Endodermal cell (in vitro differentiated cells): Measurements from ENCODE around the gene KLLN. TPM values are rescaled to one million over a fixed set of nuclear protein-coding genes. Genes with fewer than 3 reads are reported as not detected.

Source experiments
- DNase-seq: peaks from one replicate; pipeline ENCODE4 v3.0.0-alpha.2; 2017
- H3K27ac ChIP-seq: 2 replicates; pipeline ENCODE4 v1.5.1; 2013; ENCODE audit warnings: mild to moderate bottlenecking, low read depth, low read length, moderate library complexity
- H3K27me3 ChIP-seq: 2 replicates; pipeline ENCODE4 v1.6.1; 2013; ENCODE audit warnings: mild to moderate bottlenecking, low read length, moderate library complexity; ENCODE audit not compliant: insufficient read depth, control insufficient read depth, poor library complexity, severe bottlenecking
- H3K36me3 ChIP-seq: 2 replicates; pipeline ENCODE4 v1.7.0; 2013; ENCODE audit warnings: mild to moderate bottlenecking, low read length, moderate library complexity; ENCODE audit not compliant: control insufficient read depth, insufficient read depth
- H3K4me1 ChIP-seq: one replicate; pipeline ENCODE4 v1.7.0; 2013; ENCODE audit warnings: low read length; ENCODE audit not compliant: control insufficient read depth, insufficient read depth
- H3K4me3 ChIP-seq: 2 replicates; pipeline ENCODE4 v1.5.1; 2013; ENCODE audit warnings: mild to moderate bottlenecking, low read length, moderate library complexity
- H3K9ac ChIP-seq: 2 replicates; pipeline ENCODE4 v1.6.1; 2013; ENCODE audit warnings: mild to moderate bottlenecking, low read length, moderate library complexity; ENCODE audit not compliant: poor library complexity, severe bottlenecking; ENCODE audit errors: extremely low read depth
- H3K9me3 ChIP-seq: 2 replicates; pipeline ENCODE4 v1.6.1; 2013; ENCODE audit warnings: mild to moderate bottlenecking, low read length, moderate library complexity; ENCODE audit not compliant: control insufficient read depth
- H3K27ac Mint-ChIP-seq: 2 replicates; pipeline ENCODE4 v1.8.0; 2020; ENCODE audit warnings: mixed read lengths
- H3K27me3 Mint-ChIP-seq: 2 replicates; pipeline ENCODE4 v1.8.0; 2021; ENCODE audit warnings: mild to moderate bottlenecking, mixed read lengths; ENCODE audit not compliant: insufficient read depth
- H3K36me3 Mint-ChIP-seq: 2 replicates; pipeline ENCODE4 v1.8.0; 2020; ENCODE audit warnings: low read depth, mixed read lengths
- H3K4me1 Mint-ChIP-seq: 2 replicates; pipeline ENCODE4 v1.8.0; 2020; ENCODE audit warnings: mixed read lengths
- H3K4me3 Mint-ChIP-seq: 2 replicates; pipeline ENCODE4 v1.8.0; 2020; ENCODE audit warnings: mild to moderate bottlenecking, moderate library complexity, mixed read lengths
- H3K9me3 Mint-ChIP-seq: 2 replicates; pipeline ENCODE4 v1.8.0; 2020; ENCODE audit warnings: mild to moderate bottlenecking, mixed read lengths
- WGBS, 2 experiments: methylation state at CpG; one replicate each; pipeline versions ENCODE4 v1.1.5 to v1.1.7; 2013; ENCODE audit warnings: missing lambda C conversion rate in 2 of 2, mixed read lengths in 1 of 2; ENCODE audit not compliant: insufficient coverage in 1 of 2, insufficient read length in 1 of 2; 5-methylcytosine and 5-hydroxymethylcytosine counted together
- total RNA-seq, 2 donors: library from RNA; stranded (reverse); fragmentation: NEBNext Ultra II Directional in 1 of 2; extraction: Animal tissue kit (Norgen Biotek cat#: 25700) in 1 of 2; gene quantifications; 2 replicates in 1 of 2; 3 replicates in 1 of 2; pipeline ENCODE4 v1.2.1, GENCODE V29; 2021
- TF ChIP-seq, protein P1 (sequence below): fragments of 200-600 bp; sonication (generic); conservative IDR thresholded peaks from 2 replicates; pipeline ENCODE4 v1.5.0; 2021; ENCODE audit warnings: antibody characterized with exemption, mild to moderate bottlenecking

Gene KLLN
- total RNA-seq, 2 donors from 2014 or later: 0.49 to 0.51 TPM

DNA sequence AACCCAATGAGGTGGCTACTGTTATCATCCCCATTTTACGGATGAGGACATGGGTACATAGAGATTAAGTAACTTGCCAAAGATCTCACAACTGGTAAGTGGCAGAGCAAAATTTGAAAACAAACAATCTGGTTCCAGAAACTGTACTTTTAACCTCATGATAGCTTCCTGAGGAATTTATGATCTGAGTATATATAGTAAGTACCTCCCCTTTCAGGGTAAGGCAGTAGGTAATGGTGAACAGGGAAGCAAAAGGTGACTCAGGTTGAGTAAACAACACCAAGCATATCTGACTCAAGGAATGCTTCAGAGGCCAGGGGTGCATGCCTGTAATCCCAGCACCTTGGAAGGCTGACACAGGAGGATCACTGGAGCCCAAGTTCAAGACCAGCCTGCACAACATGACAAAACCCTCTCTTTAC is 21.1 kb downstream of the KLLN start:
- Histone ChIP-seq H3K9ac (no peak overlapping the region), H3K4me1 (no peaks in the 10 kb centered on the region), H3K36me3 (no peaks in the 10 kb centered on the region), H3K27me3 (no peaks in the 10 kb centered on the region), H3K9me3 (no peaks in the 10 kb centered on the region), H3K4me3 (no peak overlapping the region), H3K27ac (no peak overlapping the region)
- no peak for DNase-seq
- Mint-ChIP-seq H3K9me3 (no peaks in the 10 kb centered on the region), H3K4me1 (no peaks in the 10 kb centered on the region), H3K27ac (no peak overlapping the region), H3K4me3 (no peak overlapping the region), H3K27me3 (no peaks in the 10 kb centered on the region), H3K36me3 (no peaks in the 10 kb centered on the region)
- WGBS, 2 experiments: 96 to 100% methylated on average over 1 of the region's 1 CpG
- TF ChIP-seq, protein P1, sequence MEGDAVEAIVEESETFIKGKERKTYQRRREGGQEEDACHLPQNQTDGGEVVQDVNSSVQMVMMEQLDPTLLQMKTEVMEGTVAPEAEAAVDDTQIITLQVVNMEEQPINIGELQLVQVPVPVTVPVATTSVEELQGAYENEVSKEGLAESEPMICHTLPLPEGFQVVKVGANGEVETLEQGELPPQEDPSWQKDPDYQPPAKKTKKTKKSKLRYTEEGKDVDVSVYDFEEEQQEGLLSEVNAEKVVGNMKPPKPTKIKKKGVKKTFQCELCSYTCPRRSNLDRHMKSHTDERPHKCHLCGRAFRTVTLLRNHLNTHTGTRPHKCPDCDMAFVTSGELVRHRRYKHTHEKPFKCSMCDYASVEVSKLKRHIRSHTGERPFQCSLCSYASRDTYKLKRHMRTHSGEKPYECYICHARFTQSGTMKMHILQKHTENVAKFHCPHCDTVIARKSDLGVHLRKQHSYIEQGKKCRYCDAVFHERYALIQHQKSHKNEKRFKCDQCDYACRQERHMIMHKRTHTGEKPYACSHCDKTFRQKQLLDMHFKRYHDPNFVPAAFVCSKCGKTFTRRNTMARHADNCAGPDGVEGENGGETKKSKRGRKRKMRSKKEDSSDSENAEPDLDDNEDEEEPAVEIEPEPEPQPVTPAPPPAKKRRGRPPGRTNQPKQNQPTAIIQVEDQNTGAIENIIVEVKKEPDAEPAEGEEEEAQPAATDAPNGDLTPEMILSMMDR: no peak

DNA sequence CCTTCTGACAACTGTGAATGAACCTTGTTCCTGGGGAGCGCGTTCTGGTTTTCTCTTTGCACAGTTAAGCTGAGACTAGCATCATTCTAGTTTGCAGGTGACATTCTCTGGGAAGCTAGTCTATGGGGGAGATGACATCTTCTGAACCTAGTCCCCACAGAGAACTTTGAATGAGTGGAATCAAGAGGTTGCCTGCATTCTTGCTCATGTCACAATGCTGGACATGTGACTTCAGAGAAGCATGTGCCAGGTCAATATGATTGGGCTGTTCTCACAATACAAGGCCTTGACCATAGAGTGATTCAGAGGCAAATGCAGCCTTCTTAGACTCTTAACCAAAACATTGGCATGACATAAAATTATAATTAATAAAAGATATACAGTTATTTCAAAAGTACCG is 22.1 kb downstream of the KLLN start:
- WGBS, 2 experiments: 99 to 100% methylated on average over 2 to 3 of the region's 3 CpGs

DNA sequence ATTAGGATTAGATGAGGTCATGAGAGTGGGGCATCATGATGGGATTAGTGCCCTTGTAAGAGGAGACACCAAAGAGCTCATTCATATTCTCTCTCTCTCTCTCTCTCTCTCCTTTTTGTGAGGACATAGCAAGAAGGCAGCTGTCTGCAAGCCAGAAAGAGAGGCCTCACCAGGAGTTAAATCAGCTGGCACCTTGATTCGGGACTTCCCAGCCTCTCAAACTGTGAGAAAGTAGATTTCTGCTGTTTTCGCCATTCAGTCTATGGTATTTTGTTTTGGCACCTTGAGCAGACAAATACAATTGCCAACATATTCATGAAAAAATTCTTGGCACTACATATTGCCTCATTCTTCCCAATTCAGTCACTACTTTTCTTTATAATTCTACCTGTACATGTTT is 24.7 kb downstream of the KLLN start:
- no peak overlapping the region for H3K9ac ChIP-seq
- no peaks in the 10 kb centered on the region for H3K9me3 ChIP-seq
- H3K4me1 ChIP-seq: no peaks in the 10 kb centered on the region
- DNase-seq: no peak
- Mint-ChIP-seq H3K4me1 (no peaks in the 10 kb centered on the region), H3K4me3 (no peak overlapping the region), H3K9me3 (no peaks in the 10 kb centered on the region), H3K36me3 (no peaks in the 10 kb centered on the region), H3K27ac (no peak overlapping the region), H3K27me3 (no peaks in the 10 kb centered on the region)
- 94 to 100% methylated on average over 1 to 2 of the region's 2 CpGs for WGBS, 2 experiments
- no peaks in the 10 kb centered on the region for H3K36me3 ChIP-seq
- H3K4me3 ChIP-seq: no peak overlapping the region
- H3K27me3 ChIP-seq: no peaks in the 10 kb centered on the region
- TF ChIP-seq, protein P1: no peak
- no peak overlapping the region for H3K27ac ChIP-seq

More for the DNA sequence above, 22.1 kb downstream of the KLLN start:
- Mint-ChIP-seq H3K27me3 (no peaks in the 10 kb centered on the region), H3K36me3 (no peaks in the 10 kb centered on the region), H3K27ac (no peak overlapping the region), H3K4me3 (no peak overlapping the region), H3K9me3 (no peaks in the 10 kb centered on the region), H3K4me1 (no peaks in the 10 kb centered on the region)
- Histone ChIP-seq H3K27me3 (no peaks in the 10 kb centered on the region), H3K36me3 (no peaks in the 10 kb centered on the region), H3K4me3 (no peak overlapping the region), H3K9me3 (no peaks in the 10 kb centered on the region), H3K4me1 (no peaks in the 10 kb centered on the region), H3K27ac (no peak overlapping the region), H3K9ac (no peak overlapping the region)
- TF ChIP-seq, protein P1: no peak
- no peak for DNase-seq
